HG03196 (cell line): ENCODE results near the gene POR.
"Not testable (repeated sequence)": the region's sequence is repeated elsewhere in the genome, so short reads cannot be mapped to it uniquely, and the experiment has no call there.

Experiments
- ATAC-seq: cut with Tn5 transposase; IDR thresholded peaks from one replicate; pipeline ENCODE4 v1.9.1; 2021; ENCODE audit not compliant: unreplicated experiment

Gene POR

DNA sequence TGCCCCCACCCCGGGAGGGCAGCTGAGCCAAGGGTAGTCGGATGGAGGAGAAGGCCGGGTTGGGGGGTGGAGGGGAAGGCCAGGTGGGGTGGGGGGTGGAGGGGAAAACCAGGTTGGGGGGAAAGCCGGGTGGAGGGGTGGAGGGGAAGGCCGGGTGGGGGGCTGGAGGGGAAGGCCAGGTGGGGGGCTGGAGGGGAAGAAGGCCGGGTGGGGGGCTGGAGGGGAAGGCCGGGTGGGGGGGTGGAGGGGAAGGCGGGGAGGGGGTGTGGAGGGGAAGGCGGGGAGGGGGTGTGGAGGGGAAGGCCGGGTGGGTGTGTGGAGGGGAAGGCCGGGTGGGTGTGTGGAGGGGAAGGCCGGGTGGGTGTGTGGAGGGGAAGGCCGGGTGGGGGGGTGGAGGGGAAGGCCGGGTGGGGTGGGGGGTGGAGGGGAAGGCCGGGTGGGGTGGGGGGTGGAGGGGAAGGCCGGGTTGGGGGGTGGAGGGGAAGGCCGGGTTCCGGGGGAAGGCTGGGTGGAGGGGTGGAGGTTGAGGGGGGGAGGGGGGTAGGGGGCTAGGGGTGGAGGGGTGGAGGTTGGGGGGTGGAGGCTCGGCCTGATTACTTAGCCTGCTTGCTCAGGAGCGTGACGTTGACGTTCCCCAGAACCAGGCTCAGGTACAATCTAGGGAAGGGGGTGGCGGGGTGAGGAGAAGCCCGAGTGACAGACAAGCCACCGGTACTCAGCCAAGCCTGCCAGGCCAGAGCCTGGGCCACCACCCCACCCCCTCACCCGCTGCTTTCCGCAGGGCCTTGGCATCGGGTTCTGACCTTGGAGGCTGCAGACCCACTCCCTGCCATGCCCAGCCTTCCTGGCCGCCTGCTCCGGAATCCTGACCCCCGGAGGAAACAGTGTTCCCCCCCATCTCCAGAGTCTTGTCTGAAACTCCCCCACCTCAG lies 73.9 kb downstream of the POR start:
- no peak for ATAC-seq

GRCh38 chr7:75989500-75990388 lies 74.8 kb downstream of the POR start:
- ATAC-seq = no peak

DNA sequence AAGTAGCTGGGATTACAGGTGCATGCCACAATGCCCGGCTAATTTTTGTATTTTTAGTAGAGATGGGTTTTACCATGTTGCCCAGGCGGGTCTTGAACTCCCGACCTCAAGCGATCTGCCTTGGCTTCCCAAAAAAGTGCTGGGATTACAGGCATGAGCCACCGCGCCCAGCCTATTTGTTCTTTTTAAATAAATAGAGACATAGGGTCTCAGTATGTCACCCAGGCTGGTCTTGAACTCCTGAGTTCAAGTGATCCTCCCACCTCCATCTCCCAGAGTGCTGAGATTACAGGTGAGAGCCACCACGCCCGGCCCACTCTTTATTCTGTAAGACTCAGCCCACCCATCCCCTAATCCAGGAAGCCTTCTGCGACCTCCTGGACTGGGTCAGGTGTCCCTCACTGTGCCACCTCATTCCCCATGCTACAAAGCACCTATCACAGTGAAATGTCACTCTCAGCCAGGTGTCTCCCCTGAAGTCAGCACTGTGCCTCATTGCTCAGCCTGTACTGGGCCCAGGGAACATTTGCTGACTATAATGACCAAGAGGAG lies 76.7 kb downstream of the POR start:
- ATAC-seq = no peak

DNA sequence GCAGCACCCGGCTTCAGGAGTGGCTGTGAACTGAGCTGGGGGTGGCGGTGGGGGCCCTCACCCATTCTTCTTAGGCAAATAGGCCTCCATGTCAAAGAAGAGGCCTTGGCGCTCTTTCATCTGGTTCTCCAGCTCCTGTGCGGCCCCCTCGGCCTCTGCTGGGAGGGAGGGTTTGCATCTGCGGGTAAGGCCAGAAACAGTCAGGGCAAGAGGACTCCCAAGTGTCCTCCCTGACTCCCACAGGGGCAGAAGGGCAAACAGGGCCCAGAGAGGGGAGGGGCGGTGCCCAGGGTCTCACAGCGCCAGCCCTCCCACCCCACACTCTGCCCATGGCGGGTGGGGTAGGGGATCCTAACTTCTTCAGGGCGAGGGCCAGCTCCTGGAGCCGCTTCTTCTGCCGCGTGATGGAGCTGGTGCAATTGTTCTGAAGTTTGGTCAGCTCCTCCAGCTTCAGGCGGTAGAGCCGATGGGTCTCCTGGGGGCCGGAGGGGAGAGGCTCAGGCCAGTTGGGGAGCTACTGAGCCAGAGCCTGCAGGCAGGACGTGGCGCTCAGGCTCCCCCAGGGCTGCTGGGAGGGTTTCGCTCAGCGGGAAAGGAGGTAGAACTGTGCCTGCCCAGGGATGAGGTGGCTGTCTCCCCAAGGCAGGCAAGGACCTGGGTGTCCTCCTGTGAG lies 77.3 kb downstream of the POR start:
- ATAC-seq = no peak

GRCh38 chr7:75993689-75994387 lies 78.9 kb downstream of the POR start:
- no peak for ATAC-seq

DNA sequence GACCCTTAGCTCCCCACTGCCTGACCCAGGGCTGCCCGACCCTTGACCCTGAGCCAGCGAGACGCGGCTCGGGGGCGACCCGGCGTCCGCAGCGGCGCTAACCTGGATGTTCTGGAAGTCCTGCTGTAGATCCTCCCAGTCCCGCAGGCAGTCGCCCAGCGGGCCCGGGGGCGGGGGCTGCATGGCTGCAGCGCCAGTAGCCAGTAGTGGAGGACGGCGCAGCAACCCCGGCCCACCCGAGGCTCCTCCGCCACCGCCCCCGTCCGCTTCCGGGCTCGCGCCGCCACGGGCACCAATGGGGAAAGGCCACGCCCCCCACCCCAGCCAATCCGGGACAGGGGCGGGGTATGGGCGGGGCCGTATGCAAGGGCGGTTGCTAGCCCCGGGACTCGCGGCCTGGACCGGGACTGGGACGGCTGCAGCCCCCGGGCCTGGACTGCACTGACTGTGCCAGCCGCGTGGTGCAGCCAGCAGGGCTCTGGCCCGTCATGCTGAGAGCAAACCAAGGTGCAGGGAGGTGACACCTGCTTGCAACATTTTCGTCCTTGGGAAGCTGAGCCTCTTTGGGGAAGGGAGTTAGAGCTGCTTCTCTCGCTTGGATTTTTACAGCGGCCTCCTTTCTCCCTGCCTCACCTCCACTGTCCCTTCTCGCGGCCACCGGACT lies 79.6 kb downstream of the POR start, which contains the start of gene TMEM120A:
Gene TMEM120A (minus strand): TSS at position 208 of the 664 bp plus-strand sequence. CDS start 25 bp downstream, at position 183.
- peak; percentile 82 for ATAC-seq

DNA sequence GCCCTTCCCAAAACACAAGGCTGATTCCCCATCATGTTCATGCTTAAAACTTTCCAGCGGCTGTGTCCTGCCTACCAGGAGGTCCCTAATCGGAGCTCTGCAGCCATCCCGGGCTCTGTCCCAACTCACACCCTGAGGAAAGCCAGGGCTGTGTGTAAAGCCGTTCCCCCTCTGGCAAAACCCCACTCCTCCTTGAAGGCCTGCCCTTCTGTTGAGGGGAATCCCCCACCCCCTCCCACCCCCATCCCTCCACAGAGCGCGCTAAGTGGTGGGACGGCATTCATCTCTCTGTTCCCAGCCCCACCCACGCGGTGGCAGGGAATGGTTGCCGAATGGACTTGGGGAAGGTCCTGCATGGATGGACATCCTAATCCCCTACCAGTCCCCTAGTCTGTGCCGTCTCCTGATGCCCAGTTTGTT lies 80.1 kb downstream of the POR start:
- ATAC-seq = no peak

DNA sequence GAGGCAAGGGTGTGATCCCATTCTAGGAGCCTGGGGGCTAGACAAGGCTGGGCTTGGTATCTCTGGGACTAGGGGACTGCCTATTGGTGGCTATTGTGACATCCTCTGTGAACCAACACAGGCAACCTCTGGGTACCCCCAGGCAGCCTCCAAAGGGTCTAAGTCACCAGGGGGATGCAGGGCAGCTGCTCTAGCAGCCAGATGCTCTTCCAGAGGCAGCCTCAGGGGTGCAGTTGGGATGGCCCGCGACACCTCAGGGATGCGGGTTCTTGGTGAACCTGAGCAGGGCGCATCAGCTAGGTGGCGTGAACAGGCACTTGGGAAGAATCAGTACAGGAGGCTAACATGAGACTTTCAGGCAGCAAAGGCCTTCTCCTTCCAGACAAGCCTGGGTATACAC lies 81.0 kb downstream of the POR start:
- ATAC-seq = no peak

DNA sequence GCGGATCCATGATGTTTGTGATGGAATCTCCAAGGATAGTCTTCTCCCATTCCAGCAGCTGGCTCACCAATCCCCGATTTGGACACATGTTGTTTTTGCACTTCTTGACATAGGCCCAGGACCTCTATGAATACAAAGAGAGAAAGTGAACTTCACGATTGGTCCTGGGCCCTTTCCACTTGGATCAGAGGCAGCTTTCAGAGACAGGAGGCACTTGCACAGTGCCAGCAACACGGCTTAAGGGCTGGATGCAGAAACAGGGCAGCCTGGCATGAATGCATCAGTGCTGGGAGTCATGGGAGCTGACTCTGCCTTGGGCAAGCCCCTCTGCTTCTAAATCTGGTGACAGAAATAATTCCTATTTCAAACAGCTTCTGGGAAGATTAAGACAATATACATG lies 81.5 kb downstream of the POR start:
- no peak for ATAC-seq

DNA sequence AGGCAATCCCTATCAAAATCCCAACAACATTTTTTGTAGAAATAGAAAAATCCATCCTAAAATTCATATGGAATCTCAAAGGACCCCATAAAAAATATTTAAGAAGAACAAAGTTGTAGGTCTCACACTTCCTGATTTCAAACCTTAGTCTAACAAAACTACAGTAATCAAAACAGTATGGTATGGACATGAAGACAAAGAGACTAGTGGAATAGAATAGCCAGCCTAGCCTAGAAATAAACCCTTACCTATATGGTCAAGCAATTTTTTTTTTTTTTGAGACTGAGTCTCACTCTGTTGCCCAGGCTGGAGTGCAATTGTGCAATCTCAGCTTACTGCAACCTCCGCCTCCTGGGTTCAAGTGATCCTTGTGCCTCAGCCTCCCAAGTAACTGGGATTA lies 83.1 kb downstream of the POR start:
- no peak for ATAC-seq

- no peak for ATAC-seq
Measured at GRCh38 chr7:76000566-76000965, 85.6 kb downstream of the POR start.

- no peak for ATAC-seq
Measured at GRCh38 chr7:76002139-76002538, 87.2 kb downstream of the POR start.

DNA sequence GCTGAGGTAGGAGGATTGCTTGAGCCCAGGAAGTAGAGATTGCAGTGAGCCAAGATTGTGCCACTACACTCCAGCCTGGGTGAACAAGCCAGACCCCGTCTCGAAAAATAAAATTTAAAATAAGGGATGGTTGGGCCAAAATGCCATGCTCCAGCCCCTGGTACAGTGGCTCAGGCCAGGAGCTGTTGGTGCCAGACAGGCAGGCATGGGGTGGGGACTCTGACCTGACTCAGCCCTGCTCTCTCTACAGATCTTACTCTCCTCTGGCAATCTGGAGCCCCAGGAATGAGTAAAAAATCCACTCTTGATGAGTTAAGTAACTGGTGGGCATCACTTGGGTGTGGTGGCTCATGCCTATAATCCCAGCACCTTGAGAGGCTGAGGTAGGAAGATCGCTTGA lies 87.9 kb downstream of the POR start:
- no peak for ATAC-seq

DNA sequence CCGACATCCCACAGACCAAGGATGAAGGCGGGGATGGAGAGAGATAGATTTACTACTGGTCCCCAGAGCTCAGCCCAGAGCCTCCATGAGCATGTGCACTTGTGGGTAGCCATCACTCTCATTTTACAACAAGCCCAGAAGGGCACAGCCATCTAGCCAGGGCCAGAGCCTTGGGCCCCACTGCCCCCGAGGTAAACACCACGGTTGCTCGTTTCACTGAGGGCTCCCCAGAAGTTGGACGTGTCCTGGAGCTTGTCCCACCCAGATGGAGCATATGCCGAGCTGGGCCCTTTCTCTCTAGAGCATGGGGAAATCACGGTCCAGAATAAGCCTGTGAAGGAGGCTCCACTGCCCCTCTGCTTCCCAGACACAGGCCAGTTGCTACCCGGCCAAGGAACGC lies 88.4 kb downstream of the POR start:
- no peak for ATAC-seq

DNA sequence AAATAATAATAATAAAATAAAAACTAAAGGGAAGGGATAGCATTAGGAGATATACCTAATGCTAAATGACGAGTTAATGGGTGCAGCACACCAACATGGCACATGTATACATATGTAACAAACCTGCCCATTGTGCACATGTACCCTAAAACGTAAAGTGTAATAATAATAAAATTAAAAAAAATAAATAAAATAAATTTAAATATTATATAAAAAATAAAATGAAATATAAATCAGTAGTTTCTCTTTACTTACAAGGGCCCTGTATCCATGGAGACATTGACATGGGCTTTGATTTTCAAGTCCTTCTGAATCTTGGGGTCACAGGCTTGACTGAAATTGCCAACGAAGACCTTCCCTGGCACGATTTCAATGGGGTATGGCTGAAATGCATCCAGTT lies 90.0 kb downstream of the POR start:
- not testable (repeated sequence) for ATAC-seq

GRCh38 chr7:76008156-76008687 lies 93.3 kb downstream of the POR start:
- ATAC-seq = no peak

DNA sequence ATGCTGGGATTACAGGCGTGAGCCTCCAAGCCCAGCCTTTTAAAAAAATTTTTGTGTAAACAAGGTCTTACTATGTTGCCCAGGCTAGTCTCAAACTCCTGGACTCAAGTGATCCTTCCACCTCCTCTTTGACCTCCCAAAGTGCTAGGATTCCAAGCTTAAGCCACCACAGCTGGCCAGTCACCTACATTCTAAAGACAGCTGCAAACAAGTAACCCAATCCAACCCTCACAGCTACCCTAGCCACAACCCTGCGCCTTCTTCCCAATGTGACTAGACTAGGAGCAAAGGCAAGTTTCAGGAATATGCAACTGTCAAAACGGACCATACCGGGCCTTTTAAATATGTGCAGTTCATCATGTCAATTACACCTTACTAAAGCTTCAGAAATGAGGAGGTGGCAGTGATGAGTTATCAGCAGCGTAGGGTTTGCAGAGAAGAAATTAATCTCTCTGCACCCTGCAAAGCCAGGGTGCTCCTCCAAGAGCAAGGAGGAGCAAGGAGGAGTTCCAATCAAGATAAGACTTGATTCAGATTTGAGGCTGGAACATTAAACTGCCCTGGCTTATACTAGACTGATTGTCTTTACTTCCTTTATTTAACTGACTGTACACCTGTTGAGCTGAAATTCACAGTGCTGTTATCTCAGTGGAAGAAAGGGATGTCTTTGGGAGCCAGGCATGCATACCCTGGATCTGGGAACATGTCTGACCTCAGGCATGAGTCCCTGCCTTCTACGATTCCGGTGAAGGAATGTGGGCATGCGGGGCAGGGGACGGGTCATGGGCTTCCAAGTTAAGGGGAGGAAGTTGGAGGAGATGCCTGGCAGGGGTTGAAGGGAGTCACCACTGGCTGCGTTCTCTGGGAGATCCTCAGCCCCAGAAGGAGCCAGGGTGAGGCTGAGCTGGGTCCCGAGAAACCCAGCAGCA lies 95.0 kb downstream of the POR start:
- no peak for ATAC-seq

DNA sequence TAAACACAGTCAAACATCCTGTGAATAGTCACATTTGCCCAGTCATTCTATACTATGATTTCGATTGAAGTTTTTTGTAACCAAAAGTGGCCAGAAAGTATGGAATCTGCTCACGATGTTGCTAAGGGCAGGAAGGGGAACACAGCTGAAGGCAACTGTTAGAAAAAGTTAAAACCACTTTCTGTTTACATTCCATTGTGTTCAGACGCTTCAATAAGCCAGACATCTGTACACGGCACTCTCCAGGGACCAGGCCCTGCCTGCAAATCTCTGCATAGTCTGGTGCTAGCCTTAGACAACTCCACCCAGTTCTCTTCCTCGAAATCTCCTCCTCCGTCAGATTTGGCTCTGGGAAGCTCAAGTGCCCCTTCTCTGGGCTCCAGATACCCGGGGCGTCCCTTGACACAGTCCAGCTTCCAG lies 96.5 kb downstream of the POR start:
- no peak for ATAC-seq
